Right atrium auricular region (tissue), 2 donors: ENCODE results near the gene ASTE1. TPM values are rescaled to one million over a fixed set of nuclear protein-coding genes. Genes with fewer than 3 reads are reported as not detected.
"Not testable (repeated sequence)": the region's sequence is repeated elsewhere in the genome, so short reads cannot be mapped to it uniquely, and the experiment has no call there.

Experiments used
- DNase-seq: peaks from one replicate; pipeline ENCODE4 v3.0.0-alpha.2; 2019; ENCODE audit warnings: low spot score
- H3K27ac ChIP-seq, 2 donors: fragments of 200-600 bp; sonication (generic); 1 replicate in 1 of 2; 2 replicates in 1 of 2; pipeline ENCODE4 v1.5.1; 2016 to 2019
- H3K27me3 ChIP-seq, 2 donors: fragments of 200-600 bp; sonication (generic); one replicate each; pipeline versions ENCODE4 v1.5.1 to v1.6.0; 2017 to 2019
- H3K36me3 ChIP-seq: fragments of 200-600 bp; sonication (generic); one replicate; pipeline ENCODE4 v1.5.1; 2016
- H3K4me1 ChIP-seq, 2 donors: fragments of 200-600 bp; sonication (generic); one replicate each; pipeline versions ENCODE4 v1.5.1 to v1.6.0; 2017 to 2019
- H3K4me3 ChIP-seq, 2 donors: fragments of 200-600 bp; sonication (generic); 1 replicate in 1 of 2; 2 replicates in 1 of 2; pipeline ENCODE4 v1.5.1; 2017 to 2019; ENCODE audit warnings: mild to moderate bottlenecking in 1 of 2, moderate library complexity in 1 of 2
- H3K9me3 ChIP-seq, 2 donors: fragments of 200-600 bp; sonication (generic); one replicate each; pipeline ENCODE4 v1.5.1; 2019
- CTCF ChIP-seq, 2 donors: fragments of 200-600 bp; sonication (generic); IDR thresholded peaks; one replicate each; pipeline ENCODE4 v1.5.1; 2019; ENCODE audit warnings: antibody characterized with exemption in 2 of 2
- total RNA-seq, 2 donors: library from RNA; depleted of rRNA; stranded (reverse); fragments of >200 nt; gene quantifications; one replicate each; pipeline ENCODE4 v1.1.0, GENCODE V29; 2016

Gene ASTE1
- total RNA-seq, 2 donors from 2014 or later: 1.2 to 2.6 TPM

- Histone ChIP-seq H3K27ac (no peak overlapping the region), H3K36me3 (no peaks in the 10 kb centered on the region), H3K4me1 (no peaks in the 10 kb centered on the region), H3K4me3 (no peak overlapping the region), H3K9me3 (no peaks in the 10 kb centered on the region), H3K27me3 (no peaks in the 10 kb centered on the region)
- TF ChIP-seq CTCF (IDR thresholded peaks at IDR 0.05): peak in 1 of 2 donors; percentile 69
- DNase-seq: no peak
Observed at GRCh38 chr3:131053043-131053859, 26.6 kb upstream of the ASTE1 start.

- Histone ChIP-seq H3K27ac (no peak overlapping the region), H3K9me3 (no peaks in the 10 kb centered on the region), H3K36me3 (no peaks in the 10 kb centered on the region), H3K4me3 (no peak overlapping the region), H3K4me1 (no peaks in the 10 kb centered on the region), H3K27me3 (no peaks in the 10 kb centered on the region)
- no peak for DNase-seq
- no peak for TF ChIP-seq CTCF (IDR thresholded peaks at IDR 0.05)
Observed at GRCh38 chr3:131050001-131050400, 23.4 kb upstream of the ASTE1 start.

GRCh38 chr3:131048030-131048429 lies 21.4 kb upstream of the ASTE1 start:
- Histone ChIP-seq H3K4me1 (no peaks in the 10 kb centered on the region), H3K4me3 (no peak overlapping the region), H3K36me3 (no peaks in the 10 kb centered on the region), H3K9me3 (no peaks in the 10 kb centered on the region), H3K27me3 (no peaks in the 10 kb centered on the region), H3K27ac (no peak overlapping the region)
- DNase-seq: no peak
- TF ChIP-seq CTCF (IDR thresholded peaks at IDR 0.05): no peak

GRCh38 chr3:131047582-131047981 lies 21.0 kb upstream of the ASTE1 start:
- Histone ChIP-seq H3K4me3 (no peak overlapping the region), H3K4me1 (no peaks in the 10 kb centered on the region), H3K9me3 (no peaks in the 10 kb centered on the region), H3K27ac (no peak overlapping the region), H3K27me3 (no peaks in the 10 kb centered on the region), H3K36me3 (no peaks in the 10 kb centered on the region)
- DNase-seq: no peak
- no peak for TF ChIP-seq CTCF (IDR thresholded peaks at IDR 0.05)

DNA sequence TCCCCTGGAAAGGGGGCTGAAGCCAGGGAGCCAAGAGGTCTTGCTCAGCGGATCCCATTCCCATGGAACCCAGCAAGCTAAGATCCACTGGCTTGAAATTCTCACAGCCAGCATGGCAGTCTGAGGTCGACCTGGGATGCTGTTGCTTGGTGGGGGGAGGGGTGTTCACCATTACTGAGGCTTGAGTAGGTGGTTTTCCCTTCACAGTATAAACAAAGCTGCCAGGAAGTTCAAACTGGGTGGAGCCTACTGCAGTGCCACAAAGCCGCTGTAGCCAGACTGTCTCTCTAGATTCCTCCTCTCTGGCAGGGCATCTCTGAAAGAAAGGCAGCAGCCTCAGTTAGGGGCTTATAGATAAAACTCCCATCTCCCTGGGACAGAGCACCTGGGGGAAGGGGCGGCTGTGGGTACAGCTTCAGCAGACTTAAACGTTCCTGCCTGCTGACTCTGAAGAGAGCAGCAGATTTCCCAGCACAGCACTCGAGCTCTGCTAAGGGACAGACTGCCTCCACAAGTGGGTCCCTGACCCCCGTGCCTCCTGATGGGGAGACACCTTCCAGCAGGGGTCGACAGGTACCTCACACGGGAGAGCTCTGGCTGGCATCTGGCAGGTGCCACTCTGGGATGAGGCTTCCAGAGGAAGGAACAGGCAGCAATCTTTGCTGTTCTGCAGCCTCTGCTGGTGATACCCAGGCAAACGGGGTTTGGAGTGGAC lies 15.8 kb upstream of the ASTE1 start:
- not testable (repeated sequence) for H3K4me1 ChIP-seq, DNase-seq, H3K27ac ChIP-seq, H3K27me3 ChIP-seq, H3K4me3 ChIP-seq, H3K36me3 ChIP-seq, H3K9me3 ChIP-seq

GRCh38 chr3:131038326-131038725 lies 11.7 kb upstream of the ASTE1 start:
- no peak overlapping the region for H3K27ac ChIP-seq
- no peaks in the 10 kb centered on the region for H3K36me3 ChIP-seq
- DNase-seq: no peak
- no peaks in the 10 kb centered on the region for H3K4me1 ChIP-seq
- H3K27me3 ChIP-seq: no peaks in the 10 kb centered on the region
- TF ChIP-seq CTCF (IDR thresholded peaks at IDR 0.05): no peak
- no peaks in the 10 kb centered on the region for H3K9me3 ChIP-seq
- no peak overlapping the region for H3K4me3 ChIP-seq
